HepG2 (cell line): ENCODE measurements around the gene FER1L5. TPM values are rescaled to one million over a fixed set of nuclear protein-coding genes. Genes with fewer than 3 reads are reported as not detected.

Experiments
- CEBPG ChIP-seq: IDR thresholded peaks from 2 replicates; pipeline ENCODE4 v1.6.1; 2016
- CREB1 ChIP-seq, 2 experiments: fragments of 450-650 bp in 1 of 2; IDR thresholded peaks; 2 replicates each; pipeline ENCODE4 v1.6.1; 2016 to 2017; ENCODE audit warnings: control low read depth in 1 of 2, mild to moderate bottlenecking in 1 of 2, missing compliant biosample characterization in 1 of 2, missing genetic modification characterization in 1 of 2
- FOXP4 ChIP-seq: sonication (generic); formaldehyde crosslinking; IDR thresholded peaks from 2 replicates; pipeline ENCODE4 v1.4.0; 2020; ENCODE audit warnings: missing genetic modification reagents
- HCFC1 ChIP-seq: fragments of 150-350 bp; IDR thresholded peaks from 2 replicates; pipeline ENCODE4 v1.6.1; 2014; ENCODE audit warnings: low read depth, low read length
- HIVEP1 ChIP-seq: sonication (generic); formaldehyde crosslinking; IDR thresholded peaks from 2 replicates; pipeline ENCODE4 v1.4.0; 2020; ENCODE audit warnings: mild to moderate bottlenecking, missing genetic modification reagents
- HOXA9 ChIP-seq: sonication (generic); formaldehyde crosslinking; IDR thresholded peaks from 2 replicates; pipeline ENCODE4 v1.8.1; 2022; ENCODE audit warnings: missing genetic modification reagents, mild to moderate bottlenecking, moderate library complexity, borderline replicate concordance
- IRX3 ChIP-seq: sonication (generic); formaldehyde crosslinking; IDR thresholded peaks from 2 replicates; pipeline ENCODE4 v1.8.1; 2023; ENCODE audit warnings: mild to moderate bottlenecking, low read depth, missing genetic modification reagents, borderline replicate concordance
- MED8 ChIP-seq: sonication (generic); formaldehyde crosslinking; IDR thresholded peaks from 2 replicates; pipeline ENCODE4 v1.8.1; 2023; ENCODE audit warnings: mild to moderate bottlenecking, missing genetic modification reagents; ENCODE audit not compliant: insufficient replicate concordance
- NCOR1 ChIP-seq: fragments of 200-600 bp; sonication (generic); IDR thresholded peaks from 2 replicates; pipeline ENCODE4 v1.7.0; 2017; ENCODE audit warnings: antibody characterized with exemption, low read length, borderline replicate concordance
- NFRKB ChIP-seq: fragments of 450-650 bp; IDR thresholded peaks from 2 replicates; pipeline ENCODE4 v1.6.1; 2017
- NFYB ChIP-seq: sonication (generic); formaldehyde crosslinking; IDR thresholded peaks from 2 replicates; pipeline ENCODE4 v1.4.0; 2020; ENCODE audit warnings: missing genetic modification reagents
- SALL2 ChIP-seq: sonication (generic); formaldehyde crosslinking; IDR thresholded peaks from 2 replicates; pipeline ENCODE4 v1.8.1; 2023; ENCODE audit warnings: mild to moderate bottlenecking, missing genetic modification reagents, inconsistent platforms
- TGIF2 ChIP-seq: IDR thresholded peaks from 2 replicates; pipeline ENCODE4 v1.6.1; 2016; ENCODE audit warnings: control low read depth, missing compliant biosample characterization
- YEATS2 ChIP-seq: sonication (generic); formaldehyde crosslinking; IDR thresholded peaks from 2 replicates; pipeline ENCODE4 v1.4.0; 2020; ENCODE audit warnings: missing genetic modification reagents, borderline replicate concordance
- ZBTB7A ChIP-seq: sonication (generic); formaldehyde crosslinking; IDR thresholded peaks from 2 replicates; pipeline ENCODE4 v1.8.0; 2022; ENCODE audit warnings: mild to moderate bottlenecking, missing genetic modification reagents
- ZFY ChIP-seq: sonication (generic); formaldehyde crosslinking; IDR thresholded peaks from 2 replicates; pipeline ENCODE4 v1.4.0; 2020; ENCODE audit warnings: missing genetic modification reagents
- ZHX1 ChIP-seq: sonication (generic); formaldehyde crosslinking; IDR thresholded peaks from 2 replicates; pipeline ENCODE4 v1.8.1; 2022; ENCODE audit warnings: low read depth, mild to moderate bottlenecking, missing genetic modification reagents
- ZNF101 ChIP-seq: sonication (generic); formaldehyde crosslinking; IDR thresholded peaks from 2 replicates; pipeline ENCODE4 v1.4.0; 2020; ENCODE audit warnings: mild to moderate bottlenecking, low read depth, missing genetic modification reagents, borderline replicate concordance
- ZNF574 ChIP-seq: sonication (generic); formaldehyde crosslinking; IDR thresholded peaks from 2 replicates; pipeline ENCODE4 v1.4.0; 2020; ENCODE audit warnings: missing genetic modification reagents
- ZNF614 ChIP-seq: IDR thresholded peaks from 2 replicates; pipeline ENCODE4 v1.6.1; 2018; ENCODE audit warnings: missing biosample characterization, missing genetic modification reagents, inconsistent platforms, borderline replicate concordance
- ZNF839 ChIP-seq: sonication (generic); formaldehyde crosslinking; IDR thresholded peaks from 2 replicates; pipeline ENCODE4 v1.4.0; 2020; ENCODE audit warnings: missing genetic modification reagents, mild to moderate bottlenecking, borderline replicate concordance
- ZSCAN30 ChIP-seq: sonication (generic); formaldehyde crosslinking; IDR thresholded peaks from 2 replicates; pipeline ENCODE4 v1.5.0; 2020; ENCODE audit warnings: mild to moderate bottlenecking, missing genetic modification reagents
- polyA plus RNA-seq, 8 experiments: library from polyadenylated mRNA; depleted of rRNA in 3 of 8; stranded (reverse) in 7 of 8; unstranded in 1 of 8; fragments of >200 nt; fragmentation: Illumina TruSeq in 4 of 8; extraction: Trizol in 4 of 8; gene quantifications; 2 replicates each; pipeline versions ENCODE4 v1.2.1 to v1.2.3, GENCODE V29; 2011 to 2016; ENCODE audit warnings: low read depth in 4 of 8, missing spikeins in 1 of 8, mixed read lengths in 1 of 8; ENCODE audit not compliant: insufficient read depth in 1 of 8
- total RNA-seq, 5 experiments: library from RNA; depleted of rRNA; stranded (reverse); fragments of >200 nt; fragmentation: Illumina TruSeq; extraction: Trizol; gene quantifications; 2 replicates each; pipeline ENCODE4 v1.2.3, GENCODE V29; 2016; ENCODE audit warnings: low read depth in 1 of 5

FER1L5 gene
- total and polyA plus RNA-seq, 2 of the 13 experiments (the other 11 are each of a cell fraction or from before 2014, with no cell fraction given) = 0.02 to 0.08 TPM

- TF ChIP-seq FOXP4 (CRISPR knock-in tag) (no peak), ZNF614 (CRISPR knock-in tag) (0 out of 2 replicates have a peak, but pooled peaks have one; percentile 12), TGIF2 (CRISPR knock-in tag) (peak; percentile 38; the same call in 1 of the 2 replicates), SALL2 (CRISPR knock-in tag) (peak; percentile 76), CREB1 (IDR thresholded peaks at IDR 0.05) (peak; percentile 74), CREB1 (CRISPR knock-in tag; IDR thresholded peaks at IDR 0.05) (peak; percentile 89), ZBTB7A (peak; percentile 59; the same call in 1 of the 2 replicates), MED8 (CRISPR knock-in tag) (peak; percentile 25), ZNF839 (CRISPR knock-in tag) (peak; percentile 87; the same call in 1 of the 2 replicates), HOXA9 (CRISPR knock-in tag) (no peak), NFYB (peak; percentile 92), HIVEP1 (CRISPR knock-in tag) (peak; percentile 53; the same call in 1 of the 2 replicates), ZSCAN30 (no peak), ZNF574 (CRISPR knock-in tag) (peak; percentile 68), NFRKB (no peak), ZHX1 (CRISPR knock-in tag) (0 out of 2 replicates have a peak, but pooled peaks have one; percentile 17), NCOR1 (peak; percentile 41; the same call in 1 of the 2 replicates), CEBPG (CRISPR knock-in tag) (no peak; the same call in none of the 2 replicates), HCFC1 (peak; percentile 86), ZNF101 (CRISPR knock-in tag) (no peak), ZFY (CRISPR knock-in tag) (peak; percentile 77), IRX3 (CRISPR knock-in tag) (peak; percentile 60; the same call in 1 of the 2 replicates), YEATS2 (CRISPR knock-in tag) (peak; percentile 25; the same call in 1 of the 2 replicates)
These were observed 97.3 kb downstream of the FER1L5 start, which contains the start of gene LMAN2L (continued) for GRCh38 chr2:96739633-96740428.
